ENCODE measurements around the gene TIAM2.

Gene TIAM2

GRCh38 chr6:155040901-155041650 lies 46.0 kb downstream of the TIAM2 start:
- no peak for DNase-seq (ENCODE audit: extremely low read depth, low read depth)
- no peak for TF ChIP-seq CTCF (IDR thresholded peaks at IDR 0.05; ENCODE audit: low read depth, low read length, missing control alignments)
- H3K4me3 ChIP-seq (replicated peaks; ENCODE audit: low read depth, low read length): no peak overlapping the region

GRCh38 chr6:155041741-155042279 lies 46.7 kb downstream of the TIAM2 start:
- no peak overlapping the region for H3K4me3 ChIP-seq (replicated peaks; ENCODE audit: low read depth, low read length)
- no peak for DNase-seq (ENCODE audit: extremely low read depth, low read depth)
- no peak for TF ChIP-seq CTCF (IDR thresholded peaks at IDR 0.05; ENCODE audit: low read depth, low read length, missing control alignments)

DNA sequence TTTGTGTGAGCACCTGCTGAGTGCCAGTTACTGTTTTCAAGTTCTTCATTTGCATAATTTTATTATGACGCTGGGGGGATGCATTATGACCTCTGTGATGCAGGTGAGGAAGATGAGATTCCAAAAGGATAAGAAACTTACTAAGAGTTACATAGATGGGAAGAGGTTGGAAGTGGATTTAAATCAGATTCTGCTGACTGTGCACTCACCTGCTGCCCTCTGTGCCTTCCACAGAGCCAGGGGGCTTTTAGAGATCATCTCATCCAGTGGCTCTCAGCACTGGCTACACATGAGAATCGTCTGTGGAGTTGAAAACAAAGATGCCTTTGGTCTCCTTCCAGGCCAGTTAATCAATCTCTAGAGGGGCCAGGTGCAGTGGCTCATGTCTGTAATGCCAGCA lies 47.9 kb downstream of the TIAM2 start:
- DNase-seq (ENCODE audit: extremely low read depth, low read depth): no peak
- no peak overlapping the region for H3K4me3 ChIP-seq (replicated peaks; ENCODE audit: low read depth, low read length)

GRCh38 chr6:155045561-155046404 lies 50.7 kb downstream of the TIAM2 start:
- no peak for DNase-seq (ENCODE audit: extremely low read depth, low read depth)
- no peak overlapping the region for H3K4me3 ChIP-seq (replicated peaks; ENCODE audit: low read depth, low read length)
- no peak for TF ChIP-seq CTCF (IDR thresholded peaks at IDR 0.05; ENCODE audit: low read depth, low read length, missing control alignments)

More for the DNA sequence above, 47.9 kb downstream of the TIAM2 start:
- no peak for TF ChIP-seq CTCF (IDR thresholded peaks at IDR 0.05; ENCODE audit: low read depth, low read length, missing control alignments)

GRCh38 chr6:155047523-155047922 lies 52.4 kb downstream of the TIAM2 start:
- DNase-seq (ENCODE audit: extremely low read depth, low read depth): no peak
- H3K4me3 ChIP-seq (replicated peaks; ENCODE audit: low read depth, low read length): no peak overlapping the region
- no peak for TF ChIP-seq CTCF (IDR thresholded peaks at IDR 0.05; ENCODE audit: low read depth, low read length, missing control alignments)

- TF ChIP-seq CTCF (IDR thresholded peaks at IDR 0.05; ENCODE audit: low read depth, low read length, missing control alignments): no peak
- no peak overlapping the region for H3K4me3 ChIP-seq (replicated peaks; ENCODE audit: low read depth, low read length)
- no peak for DNase-seq (ENCODE audit: extremely low read depth, low read depth)
Observed at GRCh38 chr6:155050311-155050710, 55.2 kb downstream of the TIAM2 start.

All from HFF-Myc (cell line).